Stimulated activated CD4-positive, alpha-beta T cell treated with anti-CD3 and anti-CD28 coated beads, Interleukin-2, amount 100 ng/mL, for 24 hours (primary cell): ENCODE data around the gene WDR74.
"Not testable (repeated sequence)": the region's sequence is repeated elsewhere in the genome, so short reads cannot be mapped to it uniquely, and the experiment has no call there.

Source experiments
- DNase-seq, 2 donors: peaks; one replicate each; pipeline ENCODE4 v3.0.0-alpha.2; 2020

The WDR74 gene

DNA sequence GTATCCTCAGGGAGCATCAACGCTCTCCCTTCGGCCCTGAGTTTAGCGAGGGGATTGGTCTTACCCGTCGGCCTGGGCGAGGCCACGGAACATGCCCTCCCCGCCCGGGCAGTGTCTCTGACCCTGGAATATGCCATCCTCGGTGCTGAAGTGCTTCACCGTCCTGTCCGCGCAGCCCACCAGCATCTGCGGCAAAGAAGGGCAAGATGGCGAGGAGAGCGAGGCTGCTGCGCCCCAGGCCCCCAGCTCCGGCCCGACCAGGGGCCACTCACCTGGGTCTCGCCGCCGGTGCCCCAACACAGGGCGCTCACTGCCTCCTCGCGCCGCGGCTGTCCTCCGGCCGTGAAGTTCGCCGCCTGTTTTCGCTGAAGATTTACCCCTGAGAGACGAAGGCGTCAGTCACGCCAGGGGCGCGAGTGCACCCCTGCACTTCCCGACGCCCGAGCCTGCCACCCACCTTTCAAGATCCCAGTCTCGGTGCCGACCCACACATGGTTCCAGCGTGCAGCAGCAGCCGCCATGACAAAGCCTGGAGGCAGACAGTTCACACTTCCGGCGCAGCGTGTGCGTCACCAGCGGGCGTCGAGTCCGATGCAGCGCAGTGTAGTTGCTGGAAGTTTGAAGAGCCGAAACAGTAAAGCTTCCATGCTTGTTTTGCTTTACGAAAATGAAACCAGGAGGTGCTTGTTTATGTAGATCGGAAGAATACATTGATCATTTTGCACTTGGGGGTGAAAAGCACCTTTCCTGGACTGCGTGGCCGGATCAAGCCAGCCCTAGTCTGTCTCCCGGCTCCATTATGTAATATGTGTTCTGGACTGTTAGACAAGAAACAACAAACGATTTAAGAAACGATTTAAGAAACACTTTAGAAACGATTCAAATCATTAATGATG is at the start of gene WDR74:
Gene WDR74 (minus strand): TSS at position 541 of the 896 bp plus-strand sequence. CDS start 20 bp downstream, at position 521.
- peak; percentile 87 to 93 for DNase-seq

DNA sequence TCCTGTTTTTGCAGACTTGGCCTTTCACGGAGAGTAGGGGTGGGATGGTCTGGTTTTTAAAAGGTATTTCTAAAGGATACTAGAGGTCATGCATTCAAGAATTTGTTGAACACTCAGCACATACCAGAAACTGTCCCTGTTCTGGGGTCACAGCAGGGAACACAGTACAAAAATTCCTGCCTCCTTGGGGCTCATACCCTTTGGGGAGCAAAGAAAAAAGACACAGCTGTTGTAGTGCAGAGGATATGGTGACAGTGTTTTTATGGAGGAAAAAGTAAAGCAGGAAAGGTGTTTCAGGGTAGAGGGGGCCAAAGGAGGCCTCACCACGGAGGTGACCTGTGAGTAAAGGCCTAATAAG is 49.7 kb upstream of the WDR74 start:
- no peak for DNase-seq

- DNase-seq: no peak
Observed at GRCh38 chr11:62888406-62888805, 49.0 kb upstream of the WDR74 start.

- DNase-seq: no peak
Observed at GRCh38 chr11:62885137-62885750, 45.9 kb upstream of the WDR74 start.

DNA sequence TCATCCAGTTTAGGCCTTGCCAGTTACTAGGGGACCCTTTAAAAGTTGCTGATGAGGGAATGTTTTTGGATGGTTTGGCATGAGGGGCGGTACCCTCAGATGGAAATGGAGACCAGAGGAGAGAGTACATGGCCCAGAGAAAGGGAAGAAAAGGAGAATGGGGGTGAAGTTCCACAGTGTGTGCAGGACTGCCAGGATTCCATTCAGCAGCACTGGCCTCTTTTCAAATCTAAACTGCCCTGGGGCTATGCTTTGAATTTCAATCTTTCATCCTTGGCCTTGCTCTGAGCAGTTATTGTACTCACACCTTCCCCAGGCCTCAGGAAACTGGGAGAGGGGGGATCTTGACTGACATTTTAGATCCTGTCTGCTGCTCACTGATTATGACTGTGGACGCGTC is 44.3 kb upstream of the WDR74 start:
- DNase-seq: no peak

DNA sequence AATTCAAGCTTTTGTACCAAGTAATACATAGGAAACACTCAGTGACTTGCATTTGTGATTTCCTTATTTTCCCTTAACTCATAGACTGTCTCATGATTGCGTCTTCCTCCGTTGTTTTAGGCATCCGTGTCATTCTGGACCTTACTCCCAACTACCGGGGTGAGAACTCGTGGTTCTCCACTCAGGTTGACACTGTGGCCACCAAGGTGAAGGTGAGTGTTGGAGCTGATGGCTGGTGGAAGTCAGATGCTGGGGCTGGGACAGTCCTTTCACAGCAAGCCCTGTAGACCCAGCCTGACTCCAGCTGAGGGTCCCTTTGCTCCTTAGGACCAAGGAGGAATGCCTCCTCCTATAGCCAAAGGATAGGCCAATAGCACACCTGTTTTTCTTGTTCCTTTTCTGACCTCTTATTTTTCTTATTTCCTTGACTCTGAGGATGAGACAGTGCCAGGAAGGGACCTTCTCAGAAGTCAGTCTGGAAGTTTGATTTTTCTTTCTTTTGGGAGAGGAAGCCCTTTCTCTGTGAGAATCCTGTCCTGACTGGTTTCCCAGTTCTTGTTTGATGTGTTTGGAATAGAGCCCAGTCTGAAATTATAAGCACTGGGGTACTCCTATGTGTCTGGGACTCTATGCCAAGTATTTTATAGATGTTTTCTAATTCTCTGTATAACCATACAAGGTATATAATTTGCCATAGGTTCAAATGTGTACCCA is 43.6 kb upstream of the WDR74 start:
- no peak for DNase-seq

GRCh38 chr11:62882431-62882749 is 43.0 kb upstream of the WDR74 start:
- DNase-seq: no peak

DNA sequence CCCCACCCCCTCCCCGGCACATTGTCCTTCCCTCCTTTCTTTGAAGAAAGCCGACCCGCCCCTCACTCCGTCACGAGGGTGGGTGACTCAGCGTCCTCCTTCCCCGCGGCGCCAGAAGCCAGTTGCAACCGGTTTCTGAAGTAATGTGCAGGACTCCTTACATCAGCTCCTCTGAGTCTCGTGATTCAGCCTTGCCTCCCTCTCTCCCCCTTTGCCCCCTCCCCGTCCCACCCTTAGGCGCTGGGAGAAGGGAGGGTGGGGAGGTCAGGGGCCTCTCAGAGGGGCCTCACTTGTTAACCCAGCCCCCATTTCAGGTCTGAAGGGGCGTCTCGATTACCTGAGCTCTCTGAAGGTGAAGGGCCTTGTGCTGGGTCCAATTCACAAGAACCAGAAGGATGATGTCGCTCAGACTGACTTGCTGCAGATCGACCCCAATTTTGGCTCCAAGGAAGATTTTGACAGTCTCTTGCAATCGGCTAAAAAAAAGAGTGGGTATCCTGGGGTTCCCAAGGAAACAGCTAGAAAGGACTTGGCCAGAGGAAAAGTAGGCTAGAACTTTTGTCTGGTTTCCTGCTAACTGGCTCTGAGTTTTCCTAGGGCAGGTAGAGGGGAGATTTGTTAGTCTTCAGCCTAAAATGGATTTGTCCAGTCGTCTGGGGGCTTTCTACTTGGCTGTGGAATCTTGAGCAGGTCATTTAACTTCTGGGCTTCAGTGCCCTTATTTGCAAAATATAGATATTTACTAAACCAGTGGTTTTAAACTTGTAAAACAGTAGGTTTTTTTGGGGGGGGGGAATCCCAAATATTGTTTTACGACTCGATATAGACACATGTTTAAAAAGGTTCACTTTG is 42.4 kb upstream of the WDR74 start:
- DNase-seq: peak; percentile 94 to 95

DNA sequence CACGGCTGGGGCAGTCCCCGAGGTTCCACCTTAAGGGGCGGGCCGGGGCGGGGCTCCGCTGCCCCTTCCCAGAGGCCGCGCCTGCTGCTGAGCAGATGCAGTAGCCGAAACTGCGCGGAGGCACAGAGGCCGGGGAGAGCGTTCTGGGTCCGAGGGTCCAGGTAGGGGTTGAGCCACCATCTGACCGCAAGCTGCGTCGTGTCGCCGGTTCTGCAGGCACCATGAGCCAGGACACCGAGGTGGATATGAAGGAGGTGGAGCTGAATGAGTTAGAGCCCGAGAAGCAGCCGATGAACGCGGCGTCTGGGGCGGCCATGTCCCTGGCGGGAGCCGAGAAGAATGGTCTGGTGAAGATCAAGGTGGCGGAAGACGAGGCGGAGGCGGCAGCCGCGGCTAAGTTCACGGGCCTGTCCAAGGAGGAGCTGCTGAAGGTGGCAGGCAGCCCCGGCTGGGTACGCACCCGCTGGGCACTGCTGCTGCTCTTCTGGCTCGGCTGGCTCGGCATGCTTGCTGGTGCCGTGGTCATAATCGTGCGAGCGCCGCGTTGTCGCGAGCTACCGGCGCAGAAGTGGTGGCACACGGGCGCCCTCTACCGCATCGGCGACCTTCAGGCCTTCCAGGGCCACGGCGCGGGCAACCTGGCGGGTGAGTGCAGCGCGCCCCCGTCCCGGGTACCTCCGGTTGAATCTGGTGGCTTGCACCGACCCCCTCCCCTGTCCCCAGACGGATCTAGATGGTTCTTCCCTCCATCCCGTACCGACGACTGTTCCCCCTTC is 41.6 kb upstream of the WDR74 start, which contains the start of gene SLC3A2:
Gene SLC3A2 (plus strand): TSS at position 94 of the 776 bp plus-strand sequence. CDS start 128 bp downstream, at position 222.
- DNase-seq: peak; percentile 86 to 88

DNA sequence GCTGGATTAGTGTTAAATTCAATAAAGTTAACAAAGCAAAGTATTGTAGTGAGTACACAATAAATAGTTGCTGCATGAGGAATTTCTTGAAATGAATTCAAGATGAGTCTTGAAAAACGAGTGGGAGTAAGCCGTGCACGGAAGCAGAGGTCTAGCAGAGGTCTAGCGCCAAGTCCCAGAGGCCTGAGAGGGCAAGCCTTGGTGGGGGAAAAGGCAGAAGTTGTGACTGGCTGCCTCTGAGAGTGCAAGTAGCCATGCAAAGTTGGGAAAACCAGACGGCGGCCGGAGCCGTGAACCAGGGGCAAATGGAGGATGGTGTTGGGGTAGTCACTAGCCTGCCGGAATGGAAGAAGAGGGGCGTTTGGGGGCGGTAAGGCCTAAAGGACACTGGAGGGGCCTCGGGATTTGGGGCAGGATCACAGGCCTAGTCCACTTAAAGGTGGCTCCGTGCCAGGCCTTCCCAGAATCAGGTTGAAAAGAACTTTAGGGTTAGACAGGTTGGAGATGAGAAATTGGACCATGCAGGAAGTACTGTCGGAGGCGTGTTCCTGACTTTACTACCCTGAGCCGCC is 40.9 kb upstream of the WDR74 start:
- peak; percentile 48 to 57 for DNase-seq

- DNase-seq: no peak
Observed at GRCh38 chr11:62879235-62879978, 40.0 kb upstream of the WDR74 start.

DNA sequence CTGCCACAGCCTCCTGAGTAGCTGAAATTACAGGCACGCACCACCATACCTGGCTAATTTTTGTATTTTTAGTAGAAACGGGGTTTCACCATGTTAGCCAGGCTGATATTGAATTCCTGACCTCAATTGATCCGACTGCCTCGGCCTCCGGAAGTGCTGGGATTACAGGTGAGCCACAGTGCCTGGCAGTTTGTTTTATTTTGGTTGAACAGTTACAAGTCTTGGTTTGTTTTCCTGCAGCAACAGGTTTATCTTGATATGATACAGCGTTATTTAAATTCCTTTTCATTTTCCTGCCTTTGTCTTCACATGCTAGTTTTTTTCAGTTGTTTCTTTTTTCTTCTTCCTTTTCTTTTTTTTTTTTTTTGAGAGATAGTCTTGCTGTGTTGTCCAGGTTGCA is 37.3 kb upstream of the WDR74 start:
- no peak for DNase-seq

- DNase-seq: no peak
Observed at GRCh38 chr11:62875698-62876478, 36.5 kb upstream of the WDR74 start.

GRCh38 chr11:62874851-62875250 is 35.5 kb upstream of the WDR74 start:
- no peak for DNase-seq

DNA sequence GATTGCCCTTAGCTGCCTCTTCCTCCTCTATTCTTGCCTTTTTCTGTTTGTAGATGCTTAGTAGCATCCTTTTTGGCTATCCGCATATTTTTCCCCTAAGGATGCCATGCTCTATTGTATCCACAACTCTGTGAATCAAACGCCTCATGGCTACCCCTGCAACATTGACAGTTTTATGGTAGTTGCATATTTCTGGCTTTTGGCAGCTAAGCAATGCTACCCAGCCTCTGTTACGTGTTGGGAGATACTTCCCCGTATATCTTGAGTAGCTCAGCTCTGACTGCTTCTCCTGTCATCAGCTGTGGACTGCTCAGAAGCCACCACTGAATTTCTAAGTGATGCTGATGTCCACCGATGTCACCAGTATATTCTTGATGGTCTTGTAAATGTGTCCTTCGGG is 26.2 kb upstream of the WDR74 start:
- no peak for DNase-seq

DNA sequence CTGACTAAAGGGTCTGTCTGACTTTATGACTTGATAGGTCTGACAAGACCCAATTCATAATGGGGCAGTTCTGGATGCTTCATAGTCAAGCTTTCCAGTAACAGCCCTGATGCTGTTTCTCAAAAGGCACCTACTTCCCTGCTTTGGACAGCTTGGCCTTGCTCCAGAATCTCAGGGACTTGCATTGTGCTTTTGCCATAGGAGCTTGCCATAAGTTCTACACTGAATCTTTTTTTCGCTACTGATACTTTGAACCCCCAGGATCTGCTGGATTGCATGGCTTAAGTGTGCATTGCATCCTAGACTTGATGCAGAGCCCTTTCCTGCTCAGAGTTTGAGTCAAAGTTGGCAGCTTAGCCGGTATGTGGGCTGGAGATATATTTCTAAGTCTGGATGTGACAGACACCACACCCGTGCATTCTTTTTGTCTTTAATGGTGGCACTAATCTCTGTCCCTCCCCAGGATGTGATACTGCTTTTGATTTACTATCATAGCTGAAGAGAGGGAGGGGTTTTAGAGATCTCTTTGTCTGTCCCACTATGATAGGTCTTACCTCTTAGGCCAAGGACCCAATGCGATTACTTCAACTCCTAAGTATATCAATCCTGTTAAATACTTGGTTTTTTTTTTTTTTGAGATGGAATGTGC is 24.4 kb upstream of the WDR74 start:
- no peak for DNase-seq

DNA sequence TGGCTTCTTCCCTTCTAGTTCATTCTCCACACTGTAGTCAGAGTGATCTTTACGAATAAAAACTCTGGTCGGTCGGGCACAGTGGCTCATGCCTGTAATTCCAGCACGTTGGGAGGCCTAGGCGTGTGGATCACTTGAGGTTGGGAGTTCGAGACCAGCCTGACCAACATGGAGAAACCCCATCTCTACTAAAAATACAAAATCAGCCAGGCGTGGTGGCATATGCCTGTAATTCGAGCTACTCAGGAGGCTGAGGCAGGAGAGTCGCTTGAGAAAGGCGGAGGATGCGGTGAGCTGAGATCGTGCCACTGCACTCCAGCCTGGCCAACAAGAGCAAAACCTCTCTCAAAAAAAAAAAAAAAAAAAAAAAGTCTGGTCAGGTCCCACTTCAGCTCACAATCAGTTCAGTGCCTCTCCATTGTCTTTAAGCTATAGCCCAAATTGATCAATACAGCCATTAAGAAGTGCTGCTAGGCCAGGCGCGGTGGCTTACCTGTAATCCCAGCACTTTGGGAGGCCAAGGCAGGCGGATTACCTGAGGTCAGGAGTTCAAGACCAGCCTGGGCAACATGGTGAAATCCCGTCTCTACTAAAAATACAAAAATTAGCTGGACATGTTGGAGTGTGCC is 22.3 kb upstream of the WDR74 start:
- not testable (repeated sequence) for DNase-seq

DNA sequence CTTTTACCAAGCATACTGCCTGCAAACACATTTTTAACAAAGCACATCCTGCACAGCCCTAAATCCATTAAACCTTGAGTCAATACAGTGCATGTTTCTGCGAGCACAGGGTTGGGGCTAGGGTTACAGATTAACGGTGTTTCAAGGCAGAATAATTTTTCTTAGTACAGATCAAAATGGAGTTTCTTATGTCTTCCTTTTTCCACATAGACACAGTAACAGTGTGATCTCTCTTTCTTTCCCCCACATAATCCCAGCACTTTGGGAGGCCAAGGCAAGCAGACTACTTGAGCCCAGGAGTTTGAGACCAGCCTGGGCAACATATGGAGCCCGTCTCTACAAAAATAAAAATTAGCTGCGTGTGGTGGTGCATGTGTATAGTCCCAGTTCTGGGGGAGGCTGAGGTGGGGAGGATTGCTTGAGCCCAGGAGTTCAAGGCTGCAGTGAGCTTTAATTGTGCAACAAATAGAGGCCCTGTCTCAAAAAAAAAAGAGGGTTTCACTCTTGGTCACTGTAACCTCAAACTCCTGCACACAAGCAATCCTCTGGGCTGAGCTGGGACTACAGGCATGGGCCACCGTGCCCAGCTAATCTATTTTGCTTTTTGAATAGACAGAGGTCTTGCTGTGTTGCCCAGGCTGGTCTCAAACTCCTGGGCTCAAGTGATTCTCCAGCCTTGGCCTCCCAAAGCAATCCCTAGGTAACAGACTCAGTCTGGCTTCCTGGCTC is 21.6 kb upstream of the WDR74 start:
- DNase-seq: no peak
